Measurements from ENCODE around the gene JPH4. TPM values are rescaled to one million over a fixed set of nuclear protein-coding genes. Genes with fewer than 3 reads are reported as not detected.

The JPH4 gene
- not detected for total RNA-seq
- polyA plus RNA-seq: under 1 TPM in 2 of 3 donors, not detected in 1; 0.07 to 0.29 TPM
- 0 to 0.45 (median 0.09) reads per million in 6 experiments for total RNA-seq

DNA sequence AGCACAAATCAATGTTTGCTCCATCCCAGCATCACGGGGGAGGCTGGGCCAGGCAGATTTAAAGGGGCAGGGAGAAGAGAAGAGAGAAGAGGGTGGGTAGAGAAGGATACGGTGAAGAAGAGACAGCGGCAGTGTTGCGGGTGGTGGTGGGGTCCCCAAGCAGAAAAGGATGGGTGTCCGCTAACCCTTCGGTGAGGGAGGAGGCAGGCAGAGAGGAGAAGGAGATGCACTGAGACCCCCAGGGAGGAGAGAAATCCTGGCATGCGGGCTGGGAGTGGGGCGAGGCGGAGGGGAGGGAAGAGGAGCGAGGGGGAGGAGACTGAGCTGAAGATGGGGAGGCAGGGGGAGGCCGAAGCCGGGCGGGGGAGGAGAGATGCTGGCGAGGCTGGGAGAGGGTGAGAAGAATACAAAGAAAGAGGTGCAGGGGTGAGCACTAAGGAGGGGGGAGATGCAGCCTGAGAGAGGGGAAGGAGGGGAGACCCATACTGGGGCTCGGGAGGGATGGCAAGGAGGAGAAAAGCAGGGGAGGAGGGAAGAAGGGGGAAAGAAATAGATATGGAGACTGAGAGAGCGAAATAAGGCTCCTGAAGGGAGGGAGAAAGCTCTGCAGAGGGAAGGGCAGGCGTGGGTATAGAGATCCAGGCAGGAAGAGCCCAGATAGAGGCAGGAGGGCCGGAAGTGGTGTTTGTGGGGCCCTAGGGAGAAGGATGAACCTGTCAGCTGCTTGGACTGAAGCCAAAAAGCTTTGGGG is at the start of gene JPH4:
Gene JPH4, minus strand, starts transcription at position 231 of the 751 bp plus-strand sequence. CDS start 1,337 bp downstream, outside the sequence.
- ATAC-seq: no peak
- peak within 1 kb of the TSS in 8 of 10 donors; percentile 18 to 79 (median 52) for H3K4me3 Mint-ChIP-seq
- POLR2A ChIA-PET: interaction anchor here (0.6 to 0.7 kb wide), 2 partner anchors 11 to 287 kb away, joined by 4 to 5 read pairs; no protein-coding TSS in a partner anchor
- peak within 1 kb of the TSS in 2 of 10 donors; percentile 44 to 80 for H3K27ac Mint-ChIP-seq
- H3K9me3 Mint-ChIP-seq: no peaks in the 10 kb centered on the region
- DNase-seq: no peak
- peaks cover 13 to 32% (median 18%) of the 10 kb centered on the region in 4 donors for H3K4me1 Mint-ChIP-seq
- H3K36me3 Mint-ChIP-seq: no peaks in the 10 kb centered on the region
- peaks cover 20 to 80% (median 40%) of the 10 kb centered on the region in 5 donors for H3K27me3 Mint-ChIP-seq

DNA sequence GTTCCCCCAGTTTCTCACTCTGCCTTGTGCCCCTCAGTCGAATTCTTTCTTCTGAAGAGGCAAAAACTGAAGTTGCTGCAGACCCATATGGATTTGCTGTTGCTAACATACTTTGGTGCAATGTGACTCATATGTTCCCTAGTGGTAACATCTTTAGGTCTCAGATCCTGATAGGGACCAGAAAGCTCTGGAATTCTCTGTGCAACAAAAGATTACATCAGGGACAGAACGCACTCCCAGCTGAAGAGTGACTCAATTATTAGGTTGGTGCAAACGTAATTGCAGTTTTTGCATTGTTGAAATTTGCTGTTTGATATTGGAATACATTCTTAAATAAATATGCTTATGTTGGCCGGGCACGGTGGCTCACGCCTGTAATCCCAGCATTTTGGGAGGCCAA is 49.4 kb upstream of the JPH4 start:
- H3K27ac Mint-ChIP-seq: no peak overlapping the region

DNA sequence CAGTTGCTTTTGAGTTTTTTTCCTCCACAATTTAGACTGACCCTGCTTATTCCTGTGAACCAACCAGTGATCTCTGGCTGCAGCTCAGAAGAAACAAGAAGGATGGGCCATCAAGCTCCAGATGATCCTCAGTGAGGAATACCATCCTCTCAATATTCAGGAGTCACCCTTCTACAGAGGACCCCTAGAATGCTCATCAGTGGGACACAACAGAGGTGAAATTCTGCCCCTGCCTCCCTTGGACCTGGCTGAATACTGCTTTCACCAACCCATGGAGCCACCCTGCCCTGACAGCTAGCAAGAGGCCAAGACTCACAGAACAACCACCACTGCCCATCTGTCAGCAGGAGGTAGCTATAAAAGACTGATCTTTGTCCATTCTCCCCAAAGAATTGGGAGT is 48.4 kb upstream of the JPH4 start:
- POLR2A ChIA-PET: no interaction called here
- ATAC-seq (no peak), DNase-seq (no peak)
- H3K4me1 Mint-ChIP-seq: peaks cover 2 to 6% (median 6%) of the 10 kb centered on the region in 4 donors
- peaks cover 0 to 12% (median 11%) of the 10 kb centered on the region in 3 donors for H3K36me3 Mint-ChIP-seq
- H3K27me3 Mint-ChIP-seq: peaks cover 0 to 2% (median 0%) of the 10 kb centered on the region in 5 donors
- no peak overlapping the region for H3K4me3 Mint-ChIP-seq
- H3K9me3 Mint-ChIP-seq: peaks cover 4 to 19% (median 13%) of the 10 kb centered on the region in 9 donors
- H3K27ac Mint-ChIP-seq: no peak overlapping the region

More for the DNA sequence above, 49.4 kb upstream of the JPH4 start:
- no peak for ATAC-seq
- H3K4me3 Mint-ChIP-seq: no peak overlapping the region
- H3K36me3 Mint-ChIP-seq: peaks cover 0 to 12% (median 11%) of the 10 kb centered on the region in 3 donors
- H3K27me3 Mint-ChIP-seq: peaks cover 0 to 1% (median 0%) of the 10 kb centered on the region in 5 donors
- DNase-seq: no peak
- POLR2A ChIA-PET: no interaction called here
- H3K4me1 Mint-ChIP-seq: peaks cover 7 to 11% (median 10%) of the 10 kb centered on the region in 4 donors
- H3K9me3 Mint-ChIP-seq: peaks cover 4 to 19% (median 13%) of the 10 kb centered on the region in 9 donors

DNA sequence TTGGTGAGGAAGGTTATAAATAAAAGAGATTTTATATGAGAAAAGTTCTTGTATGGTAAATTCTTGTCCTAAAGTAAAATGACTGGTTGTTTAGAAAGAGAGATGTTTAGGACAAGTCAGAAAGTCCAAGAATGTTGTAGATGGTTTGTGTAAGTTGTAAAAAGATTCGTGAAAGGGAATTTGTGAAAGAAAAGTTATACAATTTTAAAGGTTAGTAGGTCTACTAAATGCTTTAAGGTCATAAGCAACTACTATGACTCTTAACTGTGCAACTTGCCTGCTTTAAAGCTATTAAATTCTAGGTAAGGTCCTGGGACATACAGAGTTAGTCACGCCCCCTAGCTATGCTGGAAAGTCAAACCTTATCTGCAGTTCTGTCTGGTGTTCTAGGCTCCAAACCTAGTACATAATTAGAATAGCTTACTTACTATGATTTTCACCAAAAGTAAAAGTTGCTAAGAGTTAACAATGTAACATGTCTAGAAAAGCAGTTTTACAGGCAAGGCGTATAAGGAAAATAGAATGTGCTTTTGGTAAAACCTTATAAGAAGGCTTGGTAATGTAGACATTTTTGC is 46.3 kb upstream of the JPH4 start:
- H3K4me1 Mint-ChIP-seq: peaks cover 0 to 2% (median 0%) of the 10 kb centered on the region in 4 donors
- DNase-seq: no peak
- POLR2A ChIA-PET: no interaction called here
- H3K9me3 Mint-ChIP-seq: peaks cover 4 to 19% (median 13%) of the 10 kb centered on the region in 9 donors
- no peak for ATAC-seq
- H3K4me3 Mint-ChIP-seq: no peak overlapping the region
- H3K27me3 Mint-ChIP-seq: peaks cover 0 to 5% (median 0%) of the 10 kb centered on the region in 5 donors
- peaks cover 0 to 12% (median 11%) of the 10 kb centered on the region in 3 donors for H3K36me3 Mint-ChIP-seq
- H3K27ac Mint-ChIP-seq: no peak overlapping the region

DNA sequence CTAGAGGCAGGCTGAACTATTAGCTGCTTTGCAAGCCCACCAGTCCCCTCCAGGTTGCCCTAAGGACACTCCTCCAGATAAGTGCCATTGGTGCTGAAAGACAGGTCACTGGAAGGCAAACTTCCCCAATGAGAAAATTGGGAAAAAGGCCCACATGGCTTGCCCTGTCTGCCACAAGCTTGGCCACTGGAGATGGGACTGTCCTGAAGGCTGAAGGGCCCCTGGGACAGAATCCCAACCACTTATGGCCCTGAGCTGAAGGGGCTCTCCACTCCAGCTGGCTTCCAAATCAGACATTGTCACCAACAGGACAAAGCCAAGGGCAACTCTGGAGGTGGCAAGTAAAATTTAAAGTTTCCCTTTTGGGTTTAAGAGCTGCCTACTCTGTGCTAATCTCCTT is 45.4 kb upstream of the JPH4 start:
- DNase-seq (no peak), ATAC-seq (no peak)
- POLR2A ChIA-PET: no interaction called here
- Mint-ChIP-seq H3K4me3 (no peak overlapping the region), H3K27ac (no peak overlapping the region), H3K27me3 (peaks cover 0 to 7% (median 0%) of the 10 kb centered on the region in 5 donors), H3K36me3 (peaks cover 0 to 12% (median 11%) of the 10 kb centered on the region in 3 donors), H3K9me3 (peaks cover 4 to 19% (median 13%) of the 10 kb centered on the region in 9 donors), H3K4me1 (peaks cover 0 to 3% (median 1%) of the 10 kb centered on the region in 4 donors)

DNA sequence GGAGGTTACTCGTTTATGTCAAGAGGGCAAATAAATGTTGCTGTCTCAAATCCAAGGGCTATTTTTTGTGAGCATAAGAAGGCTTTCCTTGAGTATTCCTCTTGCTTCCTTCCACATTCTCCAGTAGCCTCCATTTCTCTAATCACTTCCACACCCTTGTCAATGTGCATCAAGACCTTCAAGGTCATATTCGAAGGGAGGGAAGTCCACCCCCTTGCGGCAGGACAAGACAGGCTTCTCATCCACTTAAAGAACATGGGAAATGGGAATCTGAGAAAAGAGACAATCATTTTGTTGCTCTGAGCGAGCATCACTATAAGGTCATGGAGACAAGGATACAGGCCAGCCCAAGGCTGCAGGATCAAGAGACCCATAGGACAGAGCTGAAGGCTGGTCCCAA is 44.4 kb upstream of the JPH4 start:
- Mint-ChIP-seq H3K27ac (peak overlapping the region in 1 of 10 donors; percentile 47), H3K27me3 (peaks cover 0 to 7% (median 0%) of the 10 kb centered on the region in 5 donors), H3K4me3 (no peak overlapping the region), H3K36me3 (peaks cover 0 to 12% (median 11%) of the 10 kb centered on the region in 3 donors), H3K4me1 (peaks cover 0 to 5% (median 4%) of the 10 kb centered on the region in 4 donors), H3K9me3 (peaks cover 4 to 19% (median 13%) of the 10 kb centered on the region in 9 donors)
- ATAC-seq (no peak), DNase-seq (no peak)
- POLR2A ChIA-PET: no interaction called here

DNA sequence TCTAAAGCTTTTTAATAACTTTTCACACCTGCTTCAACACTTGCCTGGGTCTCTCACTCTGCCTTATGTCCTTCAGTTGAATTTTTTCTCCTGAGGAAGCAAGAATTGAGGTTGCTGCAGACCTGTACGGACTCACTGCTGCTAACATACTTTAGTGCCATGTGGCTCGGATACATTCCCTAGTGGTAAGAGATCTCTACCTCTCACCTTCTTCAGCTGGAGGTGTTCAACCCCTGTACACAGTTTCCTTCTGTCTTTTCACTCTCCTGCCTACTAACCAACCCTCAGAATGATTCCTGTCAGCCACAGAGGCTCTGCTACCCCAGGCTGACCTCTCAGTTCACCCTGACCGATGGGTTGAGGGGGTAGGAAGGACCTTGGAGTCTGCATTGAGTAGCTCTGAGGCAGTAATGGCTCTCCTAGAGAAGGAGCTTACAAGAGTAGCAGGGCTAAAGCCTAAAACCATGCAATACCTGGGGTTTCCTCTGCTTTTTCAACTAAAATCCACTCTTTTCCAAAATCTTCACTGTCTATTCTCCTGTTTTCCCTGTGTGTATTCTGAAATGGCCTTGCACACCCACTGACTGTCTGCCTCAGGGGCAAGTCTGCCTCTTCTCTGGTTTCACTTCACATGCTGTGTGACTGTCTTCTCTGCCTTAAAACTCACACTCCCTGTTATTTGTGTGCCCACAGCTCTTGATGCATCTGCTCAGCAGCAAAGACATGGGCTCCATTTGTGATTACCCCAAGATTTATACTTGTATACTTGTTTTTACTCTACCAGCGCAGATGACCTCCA is 43.5 kb upstream of the JPH4 start:
- peaks cover 0 to 12% (median 11%) of the 10 kb centered on the region in 3 donors for H3K36me3 Mint-ChIP-seq
- H3K27me3 Mint-ChIP-seq: peaks cover 0 to 7% (median 0%) of the 10 kb centered on the region in 5 donors
- H3K4me1 Mint-ChIP-seq: peaks cover 0 to 5% (median 4%) of the 10 kb centered on the region in 4 donors
- DNase-seq (no peak), ATAC-seq (no peak)
- no peak overlapping the region for H3K4me3 Mint-ChIP-seq
- POLR2A ChIA-PET: no interaction called here
- H3K27ac Mint-ChIP-seq: peak overlapping the region in 1 of 10 donors; percentile 47
- peaks cover 4 to 19% (median 13%) of the 10 kb centered on the region in 9 donors for H3K9me3 Mint-ChIP-seq

DNA sequence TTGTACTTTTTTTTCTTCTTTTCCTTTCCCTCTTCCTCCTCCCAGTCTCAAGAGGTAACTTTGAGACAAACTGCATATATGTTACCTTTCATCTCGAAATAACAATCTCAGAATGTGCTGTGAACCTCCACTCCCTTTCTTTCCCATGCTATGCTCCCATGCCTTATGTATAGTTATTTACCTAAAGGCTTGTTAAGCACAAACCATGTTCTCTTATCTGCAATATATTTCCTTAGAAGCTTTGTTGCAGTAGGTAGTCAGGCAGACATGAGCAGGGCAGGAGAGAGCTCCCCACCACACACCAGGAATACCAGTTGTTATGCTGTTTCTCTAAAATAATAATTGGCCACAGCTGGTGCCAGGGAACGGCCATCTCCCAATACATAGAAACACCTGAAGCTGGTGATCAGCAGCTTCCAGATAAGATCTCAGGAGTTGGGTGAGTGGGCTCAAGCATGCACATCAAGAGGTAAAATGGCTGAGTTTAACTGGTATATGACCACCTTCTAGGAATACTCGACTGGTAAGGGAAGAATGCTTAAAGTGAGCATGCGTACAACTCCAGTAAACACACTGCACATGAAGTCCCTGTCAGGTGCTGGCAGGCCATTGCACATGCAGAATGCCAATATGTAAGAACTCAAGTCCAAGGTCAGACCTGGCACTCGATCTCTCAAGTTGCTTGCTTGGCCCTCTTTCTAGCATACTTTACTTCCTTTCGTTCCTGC is 42.8 kb upstream of the JPH4 start:
- Mint-ChIP-seq H3K4me1 (peaks cover 0 to 5% (median 4%) of the 10 kb centered on the region in 4 donors), H3K9me3 (peaks cover 4 to 19% (median 13%) of the 10 kb centered on the region in 9 donors), H3K4me3 (no peak overlapping the region), H3K27me3 (peaks cover 0 to 7% (median 0%) of the 10 kb centered on the region in 5 donors), H3K36me3 (peaks cover 0 to 12% (median 11%) of the 10 kb centered on the region in 3 donors), H3K27ac (no peak overlapping the region)
- POLR2A ChIA-PET: interaction anchor here (1.0 kb wide), 1 partner anchor 11 kb away, joined by 3 read pairs; no protein-coding TSS in a partner anchor
- no peak for DNase-seq
- ATAC-seq: no peak

DNA sequence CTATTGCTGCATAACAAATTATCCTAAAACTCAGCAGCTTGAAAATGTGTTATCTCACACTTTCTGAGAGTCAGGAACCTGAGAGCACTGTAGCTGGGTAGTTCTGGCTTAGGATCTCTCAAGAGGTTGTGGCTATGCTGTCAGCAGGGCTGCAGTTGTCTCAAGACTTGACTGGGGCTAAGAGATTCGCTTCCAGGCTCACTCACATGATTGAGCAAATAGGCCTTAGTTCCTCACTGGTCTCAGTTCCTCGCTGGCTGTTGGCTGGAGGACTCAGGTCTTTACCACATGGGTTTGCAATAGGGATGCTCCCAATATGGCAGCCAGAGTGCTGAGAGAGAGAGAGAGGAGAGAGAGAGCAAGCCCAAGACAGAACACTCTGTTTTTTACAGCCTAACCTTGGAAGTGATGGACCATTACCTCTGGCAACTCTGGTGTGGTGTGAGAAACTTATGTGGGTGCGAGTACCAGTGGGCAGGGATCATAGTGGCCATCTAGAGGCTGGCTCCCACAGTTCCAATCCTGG is 41.6 kb upstream of the JPH4 start:
- peaks cover 0 to 7% (median 0%) of the 10 kb centered on the region in 5 donors for H3K27me3 Mint-ChIP-seq
- ATAC-seq (no peak), DNase-seq (no peak)
- H3K9me3 Mint-ChIP-seq: peaks cover 4 to 13% (median 10%) of the 10 kb centered on the region in 9 donors
- no peak overlapping the region for H3K4me3 Mint-ChIP-seq
- H3K27ac Mint-ChIP-seq: peak overlapping the region in 1 of 10 donors; percentile 9
- POLR2A ChIA-PET: interaction anchor here (1.0 kb wide), 1 partner anchor 10 kb away, joined by 3 read pairs; no protein-coding TSS in a partner anchor
- H3K36me3 Mint-ChIP-seq: peaks cover 0 to 11% (median 11%) of the 10 kb centered on the region in 3 donors
- H3K4me1 Mint-ChIP-seq: peaks cover 0 to 5% (median 4%) of the 10 kb centered on the region in 4 donors

DNA sequence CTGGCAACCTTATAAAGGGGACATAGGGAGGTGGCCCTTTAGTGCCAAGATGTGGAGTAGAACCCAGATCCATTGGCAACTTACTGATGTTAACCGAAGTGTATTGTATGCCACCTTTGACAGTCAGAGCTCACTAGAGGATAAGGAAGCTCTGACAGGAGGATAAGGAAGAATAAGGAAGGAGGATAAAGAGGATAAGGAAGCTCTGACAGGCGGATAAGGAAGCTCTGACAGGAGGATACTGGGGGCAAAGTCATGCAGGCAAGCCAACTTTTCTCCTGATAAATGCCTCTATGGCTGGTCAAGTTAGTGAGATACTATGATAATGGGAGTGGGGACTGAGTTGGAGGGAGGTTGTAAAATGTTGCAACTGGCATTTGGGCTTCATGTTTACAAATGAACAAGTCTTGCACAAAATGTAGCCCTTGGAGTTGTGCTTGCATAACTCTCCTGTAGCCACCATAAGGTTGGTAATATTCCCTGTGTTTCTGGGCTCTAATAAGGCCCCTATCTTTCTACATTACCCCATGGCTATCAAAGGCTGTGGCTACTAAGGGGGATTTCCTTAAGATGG is 39.9 kb upstream of the JPH4 start:
- no peak overlapping the region for H3K27ac Mint-ChIP-seq
- peaks cover 0 to 7% (median 0%) of the 10 kb centered on the region in 5 donors for H3K27me3 Mint-ChIP-seq
- no peaks in the 10 kb centered on the region for H3K9me3 Mint-ChIP-seq
- H3K4me3 Mint-ChIP-seq: no peak overlapping the region
- peaks cover 0 to 5% (median 4%) of the 10 kb centered on the region in 4 donors for H3K4me1 Mint-ChIP-seq
- DNase-seq: no peak
- ATAC-seq: no peak
- POLR2A ChIA-PET: no interaction called here
- no peaks in the 10 kb centered on the region for H3K36me3 Mint-ChIP-seq

DNA sequence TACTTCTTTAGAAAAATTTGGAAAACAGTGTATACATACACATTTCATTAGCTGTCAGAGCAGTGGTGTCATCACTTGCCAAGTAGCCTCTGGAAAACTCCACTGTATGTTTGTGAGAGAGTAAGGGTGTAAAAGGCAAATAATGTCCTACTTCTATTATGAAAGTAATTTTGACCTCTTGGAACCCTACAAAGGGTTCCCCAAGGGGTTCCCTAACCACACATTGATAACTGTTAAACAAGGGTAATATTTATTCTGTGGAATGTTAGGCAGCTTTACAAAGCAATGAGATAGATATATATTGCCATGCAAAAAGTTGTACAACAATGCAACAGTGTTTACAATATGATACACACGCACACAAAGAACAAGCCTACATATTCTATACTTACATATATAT is 38.9 kb upstream of the JPH4 start:
- DNase-seq (no peak), ATAC-seq (no peak)
- Mint-ChIP-seq H3K27ac (no peak overlapping the region), H3K27me3 (peaks cover 0 to 7% (median 0%) of the 10 kb centered on the region in 5 donors), H3K4me1 (peaks cover 2 to 8% (median 3%) of the 10 kb centered on the region in 4 donors), H3K9me3 (no peaks in the 10 kb centered on the region), H3K36me3 (no peaks in the 10 kb centered on the region), H3K4me3 (no peak overlapping the region)
- POLR2A ChIA-PET: no interaction called here

Measured in naive thymus-derived CD8-positive, alpha-beta T cell (primary cell).